Activated CD4-positive, alpha-beta memory T cell treated with anti-CD3 and anti-CD28 coated beads, Interleukin-2, amount 10 ng/mL, durations not matched to agents 7 days and 5 days (primary cell): ENCODE results near the gene MAP3K10. TPM values are rescaled to one million over a fixed set of nuclear protein-coding genes. Genes with fewer than 3 reads are reported as not detected.
"Not testable (repeated sequence)": the region's sequence is repeated elsewhere in the genome, so short reads cannot be mapped to it uniquely, and the experiment has no call there.

Experiments
- CTCF ChIA-PET: fragments of 350-600 bp; sonication (Branson Sonifier 250); formaldehyde crosslinking; loops from one replicate; lab custom pipeline; 2021; ENCODE audit warnings: antibody characterized with exemption, inconsistent platforms; lab: Charles Lee
- POLR2A ChIA-PET: fragments of 350-600 bp; sonication (Branson Sonifier 250); formaldehyde crosslinking; loops from one replicate; lab custom pipeline; 2021; ENCODE audit warnings: antibody characterized with exemption; lab: Charles Lee
- DNase-seq: peaks from one replicate; pipeline ENCODE4 v3.0.0-alpha.2; 2020
- H3K27ac Mint-ChIP-seq: one replicate; pipeline ENCODE4 v1.8.0; 2021; ENCODE audit warnings: mild to moderate bottlenecking, mixed read lengths
- H3K27me3 Mint-ChIP-seq: one replicate; pipeline ENCODE4 v1.8.0; 2021; ENCODE audit warnings: mixed read lengths
- H3K36me3 Mint-ChIP-seq: one replicate; pipeline ENCODE4 v1.8.0; 2021; ENCODE audit warnings: low read depth, mixed read lengths
- H3K4me1 Mint-ChIP-seq: one replicate; pipeline ENCODE4 v1.8.0; 2021; ENCODE audit warnings: mixed read lengths
- H3K4me3 Mint-ChIP-seq: one replicate; pipeline ENCODE4 v1.8.0; 2021; ENCODE audit warnings: mild to moderate bottlenecking, mixed read lengths
- H3K9me3 Mint-ChIP-seq: one replicate; pipeline ENCODE4 v1.8.0; 2021; ENCODE audit warnings: mixed read lengths
- total RNA-seq, 2 experiments: library from RNA; stranded (reverse); gene quantifications; one replicate each; pipeline ENCODE4 v1.2.3, GENCODE V29; 2021

The MAP3K10 gene
- total RNA-seq: 10 to 100 TPM; 17.3 to 18.0 TPM

DNA sequence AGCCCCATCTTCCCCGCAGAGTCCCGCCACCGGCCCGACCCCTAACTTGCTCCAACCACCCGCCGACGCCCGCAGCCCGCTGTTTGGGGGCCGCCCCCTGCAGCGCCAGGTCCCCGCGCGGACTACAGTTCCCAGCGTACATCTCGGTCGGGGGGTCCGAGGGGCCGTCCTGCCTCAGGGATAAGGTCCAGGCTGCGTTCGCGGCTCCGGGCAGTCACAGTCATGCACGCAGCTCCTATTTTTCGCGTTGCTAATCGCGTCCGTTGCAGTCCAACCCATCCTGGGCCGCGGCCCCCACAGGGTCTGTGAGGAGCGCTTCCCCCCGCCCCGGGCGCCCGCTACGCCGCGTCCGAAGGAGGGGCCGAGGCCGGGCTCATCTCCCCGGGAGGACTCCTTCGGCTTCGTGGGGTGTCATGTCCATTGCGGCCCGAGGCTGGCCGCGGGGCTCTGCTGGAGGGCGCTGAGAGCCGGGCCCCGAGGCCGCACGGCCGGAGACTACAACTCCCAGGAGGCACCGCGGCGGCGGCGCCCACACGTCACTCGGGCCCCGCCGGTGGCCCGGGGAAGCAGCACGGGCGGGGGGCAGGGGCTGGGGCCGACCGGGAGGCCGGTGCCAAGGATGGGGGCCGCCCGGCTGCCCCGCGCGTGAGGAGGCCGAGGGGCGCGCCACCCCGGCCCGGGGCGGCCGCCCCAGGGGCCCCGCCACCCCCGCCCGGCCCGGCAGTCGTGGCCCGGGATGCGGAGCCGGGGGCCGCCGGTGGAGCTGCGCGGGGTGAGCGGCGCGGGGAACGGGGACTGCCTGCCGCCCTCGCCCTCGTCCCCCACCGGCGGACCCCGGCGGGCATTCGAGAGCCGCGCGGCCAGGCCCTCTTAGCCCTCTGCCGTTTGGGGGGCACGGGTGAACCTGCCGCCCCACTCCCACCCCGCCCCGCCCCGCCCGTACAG is at the start of gene MAP3K10:
Gene MAP3K10, plus strand, starts transcription at position 536 of the 945 bp plus-strand sequence. CDS start 606 bp downstream, outside the sequence.
- Mint-ChIP-seq H3K27ac (peak within 1 kb of the TSS; percentile 85), H3K9me3 (no peaks in the 10 kb centered on the region), H3K27me3 (no peaks in the 10 kb centered on the region), H3K4me3 (peak within 1 kb of the TSS; percentile 85), H3K4me1 (peaks cover 19% of the 10 kb centered on the region), H3K36me3 (no peaks in the 10 kb centered on the region)
- POLR2A ChIA-PET: interaction anchor here (0.7 to 1.5 kb wide), 10 partner anchors 12 to 1207 kb away, joined by 3 to 8 read pairs (median 4); partner anchors contain the start of genes C19orf47, PSMC4, ZNF546 and ZNF780A
- peak; percentile 78 for DNase-seq
- CTCF ChIA-PET: interaction anchor here (0.6 to 1.1 kb wide), 5 partner anchors 26 to 1681 kb away, joined by 3 to 5 read pairs (median 3); partner anchors contain the start of genes PAF1 and PSMC4

DNA sequence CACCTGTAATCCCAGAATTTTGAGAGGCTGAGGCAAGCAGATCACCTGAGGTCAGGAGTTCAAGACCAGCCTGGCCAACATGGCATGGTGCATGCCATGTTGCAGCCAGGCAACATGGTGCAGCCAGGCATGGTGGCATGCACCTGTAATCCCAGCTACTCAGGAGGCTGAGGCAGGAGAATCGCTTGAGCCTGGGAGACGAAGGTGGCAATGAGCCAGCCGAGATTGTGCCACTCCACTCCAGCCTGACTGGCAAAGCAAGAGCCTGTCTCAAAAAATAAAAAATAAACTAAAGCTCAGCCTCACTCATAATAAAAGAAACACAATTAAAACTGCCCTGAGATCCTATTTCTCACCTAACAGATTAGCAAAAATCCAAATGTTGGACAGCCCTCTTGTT is 49.7 kb upstream of the MAP3K10 start:
- CTCF ChIA-PET: interaction anchor here (1.1 kb wide), 1 partner anchor 24 kb away, joined by 5 read pairs; no protein-coding TSS in a partner anchor
- Mint-ChIP-seq H3K9me3 (no peaks in the 10 kb centered on the region), H3K4me1 (peaks cover 34% of the 10 kb centered on the region), H3K27me3 (peaks cover 2% of the 10 kb centered on the region), H3K36me3 (no peaks in the 10 kb centered on the region), H3K27ac (no peak overlapping the region), H3K4me3 (no peak overlapping the region)
- POLR2A ChIA-PET: no interaction called here
- DNase-seq: no peak

DNA sequence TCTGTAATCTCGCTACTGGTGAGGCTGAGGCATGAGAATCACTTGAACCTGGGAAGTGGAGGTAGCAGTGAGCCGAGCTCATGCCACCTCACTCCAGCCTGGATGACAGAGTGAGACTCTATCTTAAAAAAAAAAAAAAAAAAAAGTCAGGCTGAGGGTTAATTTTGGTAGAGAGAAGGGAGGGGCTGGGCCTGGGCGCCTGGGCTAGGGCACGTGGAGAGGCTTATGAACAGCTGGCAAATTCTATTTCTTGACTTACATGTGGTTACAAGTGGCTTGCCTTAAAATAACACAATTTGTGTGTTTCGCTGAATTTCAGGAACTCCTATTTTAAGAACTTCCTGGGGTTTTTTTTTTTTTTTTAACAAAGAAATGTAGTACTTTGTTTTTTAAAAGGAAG is 47.6 kb upstream of the MAP3K10 start:
- CTCF ChIA-PET: interaction anchor here (0.6 to 2.1 kb wide), 10 partner anchors 11 to 805 kb away, joined by 3 to 7 read pairs (median 3); no protein-coding TSS in a partner anchor
- Mint-ChIP-seq H3K4me3 (peak overlapping the region; percentile 48), H3K4me1 (peaks cover 48% of the 10 kb centered on the region), H3K9me3 (no peaks in the 10 kb centered on the region), H3K27me3 (no peaks in the 10 kb centered on the region), H3K27ac (peak overlapping the region; percentile 86), H3K36me3 (no peaks in the 10 kb centered on the region)
- peak; percentile 59 for DNase-seq
- POLR2A ChIA-PET: interaction anchor here (0.6 to 1.1 kb wide), 3 partner anchors 53 to 225 kb away, joined by 3 read pairs; partner anchors contain the start of gene ZNF780A

DNA sequence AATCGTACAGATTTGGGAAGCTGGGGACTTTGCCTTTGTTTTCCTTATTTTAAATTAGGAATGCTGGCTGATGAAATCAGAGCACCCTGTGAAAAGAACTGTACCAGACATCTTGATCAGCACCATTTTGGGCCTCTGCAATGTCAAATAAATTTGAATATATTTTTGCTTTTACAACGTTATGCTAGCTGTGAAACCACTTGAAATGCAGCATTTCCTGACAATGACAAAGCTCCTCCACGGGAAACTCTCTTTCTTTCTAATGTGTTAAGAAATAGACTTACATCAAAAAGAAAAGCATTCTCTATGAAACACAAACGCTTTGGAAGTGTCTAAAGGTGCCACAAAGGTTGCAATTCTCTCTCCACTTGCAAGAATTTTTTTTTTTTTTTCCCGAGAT is 47.1 kb upstream of the MAP3K10 start:
- Mint-ChIP-seq H3K27me3 (no peaks in the 10 kb centered on the region), H3K36me3 (no peaks in the 10 kb centered on the region), H3K27ac (peak overlapping the region; percentile 86), H3K4me3 (peak overlapping the region; percentile 24), H3K9me3 (no peaks in the 10 kb centered on the region), H3K4me1 (peaks cover 48% of the 10 kb centered on the region)
- POLR2A ChIA-PET: interaction anchor here (0.6 to 1.1 kb wide), 3 partner anchors 53 to 226 kb away, joined by 3 read pairs; partner anchors contain the start of gene ZNF780A
- CTCF ChIA-PET: interaction anchor here (0.7 to 2.1 kb wide), 8 partner anchors 11 to 805 kb away, joined by 3 to 7 read pairs (median 3); no protein-coding TSS in a partner anchor
- no peak for DNase-seq

DNA sequence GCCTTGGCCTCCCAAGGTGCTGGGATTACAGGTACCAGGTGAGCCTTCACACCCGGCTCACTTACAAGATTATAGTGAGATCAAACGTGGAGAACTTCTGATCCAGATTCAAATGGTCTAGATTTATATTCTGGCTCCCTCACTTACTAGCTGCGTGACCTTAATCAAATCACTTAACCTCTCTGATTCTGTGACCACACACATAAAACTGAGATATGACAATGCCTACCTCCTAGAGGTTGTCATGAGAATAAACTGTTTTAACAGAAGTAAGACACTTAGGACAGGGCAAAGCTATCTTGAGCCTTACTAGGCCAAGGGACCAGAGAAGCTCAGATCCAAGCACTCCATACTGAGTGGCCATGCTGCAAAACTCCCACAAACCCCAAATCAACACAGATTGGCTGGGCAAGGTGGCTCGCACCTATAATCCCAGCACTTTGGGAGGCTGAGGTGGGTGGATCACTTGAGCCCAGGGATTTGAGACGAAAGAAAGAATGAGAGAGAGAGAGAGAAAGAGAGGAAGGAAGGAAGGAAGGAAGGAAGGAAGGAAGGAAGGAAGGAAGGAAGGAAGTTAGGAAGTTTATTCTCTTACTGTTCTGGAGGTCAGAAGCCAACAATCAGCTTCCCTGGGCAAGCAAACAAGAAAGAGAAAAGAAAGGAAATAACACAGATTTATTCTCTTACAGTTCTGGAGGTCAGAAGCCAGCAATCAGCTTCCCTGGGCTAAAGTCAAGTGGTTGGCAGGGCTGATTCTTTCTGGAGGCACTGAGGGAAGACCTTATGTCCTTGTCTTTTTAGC is 46.1 kb upstream of the MAP3K10 start:
- peaks cover 48% of the 10 kb centered on the region for H3K4me1 Mint-ChIP-seq
- POLR2A ChIA-PET: no interaction called here
- CTCF ChIA-PET: interaction anchor here (0.6 to 1.0 kb wide), 3 partner anchors 10 to 19 kb away, joined by 3 to 4 read pairs (median 3); no protein-coding TSS in a partner anchor
- H3K4me3 Mint-ChIP-seq: no peak overlapping the region
- no peaks in the 10 kb centered on the region for H3K36me3 Mint-ChIP-seq
- DNase-seq: no peak
- H3K27me3 Mint-ChIP-seq: no peaks in the 10 kb centered on the region
- no peaks in the 10 kb centered on the region for H3K9me3 Mint-ChIP-seq
- H3K27ac Mint-ChIP-seq: peak overlapping the region; percentile 29

DNA sequence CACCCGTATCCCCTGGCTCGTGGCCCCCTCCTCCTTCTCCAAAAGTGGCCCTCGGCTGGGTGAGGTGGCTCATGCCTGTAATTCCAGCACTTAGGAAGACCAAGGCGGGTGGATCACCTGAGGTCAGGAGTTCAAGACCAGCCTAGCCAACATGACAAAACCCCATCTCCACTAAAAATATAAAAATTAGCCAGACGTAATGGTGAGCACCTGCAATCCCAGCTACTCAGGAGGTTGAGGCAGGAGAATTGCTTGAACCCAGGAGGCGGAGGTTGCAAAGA is 45.5 kb upstream of the MAP3K10 start:
- H3K27ac Mint-ChIP-seq, H3K4me3 Mint-ChIP-seq, DNase-seq, H3K27me3 Mint-ChIP-seq, POLR2A ChIA-PET, H3K36me3 Mint-ChIP-seq, H3K9me3 Mint-ChIP-seq: not testable (repeated sequence)
- H3K4me1 Mint-ChIP-seq: peaks cover 48% of the 10 kb centered on the region
- CTCF ChIA-PET: interaction anchor here (1.0 kb wide), 1 partner anchor 18 kb away, joined by 4 read pairs; no protein-coding TSS in a partner anchor

DNA sequence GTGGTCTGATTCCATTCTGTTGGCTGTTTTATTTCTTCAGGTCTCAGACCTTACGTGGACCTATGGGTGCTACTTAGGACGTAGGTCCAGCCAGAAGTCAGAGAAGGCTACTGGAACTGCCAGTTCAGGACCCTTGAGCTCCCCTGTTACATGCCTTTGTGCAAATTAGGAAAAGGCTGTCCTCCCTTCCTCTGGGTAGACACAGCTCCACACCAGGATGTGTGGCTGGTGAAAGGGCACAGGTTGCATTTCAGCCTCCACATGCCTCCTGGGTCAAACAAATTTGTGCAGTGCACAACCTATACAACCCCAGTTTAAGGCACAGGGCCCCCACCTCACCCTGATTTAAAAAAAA is 43.9 kb upstream of the MAP3K10 start:
- peaks cover 44% of the 10 kb centered on the region for H3K4me1 Mint-ChIP-seq
- H3K9me3 Mint-ChIP-seq: no peaks in the 10 kb centered on the region
- H3K27me3 Mint-ChIP-seq: no peaks in the 10 kb centered on the region
- DNase-seq: no peak
- H3K36me3 Mint-ChIP-seq: no peaks in the 10 kb centered on the region
- ChIA-PET CTCF (interaction anchor here (0.5 to 1.6 kb wide), 2 partner anchors 10 to 213 kb away, joined by 3 to 5 read pairs; no protein-coding TSS in a partner anchor), POLR2A (interaction anchor here (1.4 kb wide), 1 partner anchor 177 kb away, joined by 3 read pairs; the partner anchor contains the start of gene PSMC4)
- H3K27ac Mint-ChIP-seq: no peak overlapping the region
- H3K4me3 Mint-ChIP-seq: no peak overlapping the region

DNA sequence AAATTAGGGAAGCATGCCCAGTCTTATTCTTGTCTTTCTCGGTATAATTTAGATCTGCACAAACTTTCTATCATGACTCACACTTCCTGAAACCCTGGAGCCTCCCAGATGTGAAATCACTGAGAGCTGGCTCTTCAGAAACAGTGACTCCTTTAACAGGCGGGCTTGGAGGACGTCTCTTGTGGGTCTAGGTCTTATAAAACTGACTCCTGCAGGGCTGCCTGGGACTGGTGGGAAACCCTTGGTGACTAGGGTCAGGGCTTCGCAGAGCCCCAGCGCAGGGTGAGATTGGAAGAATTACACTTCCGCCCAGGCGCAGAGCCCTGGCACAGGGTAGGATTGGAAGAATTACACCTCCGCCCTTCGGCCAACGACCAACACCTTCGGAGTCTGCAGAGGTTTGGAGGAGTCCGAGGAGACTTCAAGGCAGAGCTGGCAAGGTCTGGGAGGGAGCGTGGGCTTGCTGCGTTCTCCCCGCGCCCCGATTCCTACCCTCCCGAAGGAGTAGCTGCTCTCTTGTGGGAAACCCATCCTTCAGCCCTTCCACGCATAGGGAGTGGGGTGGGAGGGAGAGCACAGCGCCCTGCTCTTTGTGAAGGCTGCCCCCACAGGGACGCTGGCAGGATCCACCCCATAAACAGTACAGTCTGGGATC is 43.4 kb upstream of the MAP3K10 start:
- Mint-ChIP-seq H3K27ac (no peak overlapping the region), H3K4me3 (no peak overlapping the region)
- CTCF ChIA-PET: no interaction called here

DNA sequence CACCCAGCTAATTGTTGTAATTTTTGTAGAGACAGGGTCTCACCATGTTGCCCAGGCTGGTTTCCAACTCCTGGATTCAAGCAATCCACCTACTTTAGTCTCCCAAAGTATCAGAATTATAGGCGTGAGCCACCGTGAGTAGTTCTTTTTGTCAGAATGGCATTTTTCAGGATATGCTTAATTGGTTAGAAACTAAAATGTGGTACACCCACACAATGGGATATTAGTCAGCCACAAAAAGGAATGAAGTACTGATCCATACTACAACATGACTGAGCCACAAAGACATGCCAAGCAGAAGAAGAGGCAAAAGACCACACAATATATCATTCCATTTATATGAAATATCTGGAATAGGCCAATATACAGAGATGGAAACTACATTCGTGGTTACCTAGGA is 41.7 kb upstream of the MAP3K10 start:
- H3K9me3 Mint-ChIP-seq: no peaks in the 10 kb centered on the region
- no peak overlapping the region for H3K4me3 Mint-ChIP-seq
- H3K27me3 Mint-ChIP-seq: no peaks in the 10 kb centered on the region
- ChIA-PET POLR2A (no interaction called here), CTCF (no interaction called here)
- H3K36me3 Mint-ChIP-seq: no peaks in the 10 kb centered on the region
- DNase-seq: no peak
- H3K4me1 Mint-ChIP-seq: peaks cover 26% of the 10 kb centered on the region
- H3K27ac Mint-ChIP-seq: no peak overlapping the region

More for the DNA sequence above, 43.4 kb upstream of the MAP3K10 start:
- no peaks in the 10 kb centered on the region for H3K27me3 Mint-ChIP-seq
- H3K4me1 Mint-ChIP-seq: peaks cover 40% of the 10 kb centered on the region
- no peaks in the 10 kb centered on the region for H3K9me3 Mint-ChIP-seq
- no peak for DNase-seq
- POLR2A ChIA-PET: no interaction called here
- H3K36me3 Mint-ChIP-seq: no peaks in the 10 kb centered on the region

DNA sequence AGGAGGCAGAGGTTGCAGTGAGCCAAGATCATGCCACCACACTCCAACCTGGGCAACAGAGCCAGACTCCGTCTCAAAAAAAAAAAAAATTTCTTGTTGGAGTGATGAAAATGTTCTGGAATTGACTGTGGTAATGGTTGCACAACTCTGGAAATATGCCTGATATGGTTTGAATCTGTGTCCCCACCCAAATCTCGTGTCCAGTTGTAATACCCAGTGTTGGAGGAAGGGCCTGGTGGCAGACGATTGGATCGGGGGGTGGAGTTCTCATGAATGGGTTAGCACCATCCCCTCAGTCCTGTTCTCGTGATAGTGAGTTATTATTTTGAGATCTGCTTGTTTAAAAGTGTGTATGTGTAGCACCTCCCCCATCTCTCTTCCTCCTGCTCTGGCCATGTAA is 41.1 kb upstream of the MAP3K10 start:
- Mint-ChIP-seq H3K9me3 (no peaks in the 10 kb centered on the region), H3K36me3 (no peaks in the 10 kb centered on the region), H3K27me3 (no peaks in the 10 kb centered on the region), H3K27ac (no peak overlapping the region), H3K4me1 (peaks cover 23% of the 10 kb centered on the region), H3K4me3 (no peak overlapping the region)
- ChIA-PET CTCF (no interaction called here), POLR2A (no interaction called here)
- no peak for DNase-seq

DNA sequence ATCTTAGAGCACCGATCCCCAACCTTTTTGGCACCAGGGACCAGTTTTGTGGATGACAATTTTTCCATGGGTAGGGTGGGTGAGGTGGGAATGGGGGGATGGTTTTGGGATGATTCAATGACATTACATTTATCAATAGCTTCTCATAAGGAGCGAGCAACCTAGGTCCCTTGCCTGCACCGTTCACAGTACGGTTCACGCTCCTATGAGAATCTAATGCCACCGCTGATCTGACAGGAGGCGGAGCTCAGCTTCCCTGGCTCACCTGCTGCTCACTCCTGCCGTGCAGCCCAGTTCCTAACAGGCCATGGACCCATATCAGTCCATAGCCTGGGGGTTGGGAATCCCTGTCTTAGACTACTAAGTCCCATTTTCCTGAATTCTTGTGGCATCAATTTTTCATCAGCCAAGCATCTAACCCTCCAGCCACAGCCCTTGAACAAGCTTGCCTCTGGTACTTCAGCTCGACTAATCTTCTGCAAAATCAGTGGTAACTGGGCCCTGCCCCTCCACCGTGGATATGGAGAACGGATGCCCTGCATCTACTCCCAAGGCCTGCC is 37.0 kb upstream of the MAP3K10 start:
- no peak for DNase-seq
- Mint-ChIP-seq H3K9me3 (no peaks in the 10 kb centered on the region), H3K27me3 (no peaks in the 10 kb centered on the region), H3K4me3 (no peak overlapping the region), H3K27ac (no peak overlapping the region), H3K36me3 (no peaks in the 10 kb centered on the region), H3K4me1 (peaks cover 6% of the 10 kb centered on the region)
- CTCF ChIA-PET: interaction anchor here (0.9 to 1.1 kb wide), 2 partner anchors 11 to 14 kb away, joined by 3 to 6 read pairs; no protein-coding TSS in a partner anchor
- POLR2A ChIA-PET: no interaction called here

DNA sequence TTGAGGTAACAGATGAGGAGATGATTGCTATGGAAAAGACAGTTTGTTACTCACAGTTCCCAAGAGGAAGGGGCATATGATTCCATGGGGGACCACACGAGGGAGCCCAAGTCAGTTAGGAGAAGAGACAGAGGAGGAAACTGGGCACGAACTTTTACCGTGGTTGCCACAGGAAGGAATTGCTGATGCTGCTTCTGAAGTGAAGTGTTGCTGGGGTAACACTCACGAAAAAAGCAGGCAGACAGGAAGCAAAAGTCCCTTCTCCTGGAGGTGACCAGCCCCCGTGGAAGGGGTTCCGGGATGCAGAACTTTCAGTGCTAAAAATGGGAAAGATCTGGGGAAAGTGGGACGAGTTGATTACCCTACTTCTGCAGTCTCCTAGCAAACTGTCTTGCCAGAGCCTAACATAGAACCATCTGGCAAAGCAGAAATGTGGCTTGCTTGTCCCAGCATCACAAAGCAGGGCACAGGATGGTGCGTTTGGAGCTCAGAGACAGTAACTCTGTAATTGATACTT is 35.4 kb upstream of the MAP3K10 start:
- Mint-ChIP-seq H3K9me3 (no peaks in the 10 kb centered on the region), H3K36me3 (no peaks in the 10 kb centered on the region), H3K4me1 (peaks cover 6% of the 10 kb centered on the region), H3K27ac (no peak overlapping the region), H3K27me3 (no peaks in the 10 kb centered on the region), H3K4me3 (no peak overlapping the region)
- ChIA-PET POLR2A (no interaction called here), CTCF (no interaction called here)
- DNase-seq: no peak
